Ectodermal cell (in vitro differentiated cells): ENCODE data around the gene ZNF84. TPM values are rescaled to one million over a fixed set of nuclear protein-coding genes. Genes with fewer than 3 reads are reported as not detected.

Experiments
- H3K27ac ChIP-seq: 2 replicates; pipeline ENCODE4 v1.7.0; 2013; ENCODE audit warnings: mild to moderate bottlenecking, low read depth, low read length; ENCODE audit not compliant: insufficient read depth, poor library complexity, severe bottlenecking
- H3K27me3 ChIP-seq: 2 replicates; pipeline ENCODE4 v1.7.0; 2013; ENCODE audit warnings: mild to moderate bottlenecking, low read length; ENCODE audit not compliant: insufficient read depth, control insufficient read depth, poor library complexity, severe bottlenecking
- H3K36me3 ChIP-seq: one replicate; pipeline ENCODE4 v1.7.0; 2013; ENCODE audit warnings: low read length; ENCODE audit not compliant: control insufficient read depth, insufficient read depth
- H3K4me1 ChIP-seq: one replicate; pipeline ENCODE4 v1.7.0; 2013; ENCODE audit warnings: low read length; ENCODE audit not compliant: control insufficient read depth, insufficient read depth
- H3K4me3 ChIP-seq: 2 replicates; pipeline ENCODE4 v1.7.0; 2013; ENCODE audit warnings: low read depth, low read length, control low read depth; ENCODE audit not compliant: insufficient read depth
- H3K9me3 ChIP-seq: 2 replicates; pipeline ENCODE4 v1.7.0; 2013; ENCODE audit warnings: mild to moderate bottlenecking, low read length, moderate library complexity; ENCODE audit not compliant: control insufficient read depth
- WGBS, 2 experiments: methylation state at CpG; one replicate each; pipeline ENCODE4 v1.1.7; 2013; ENCODE audit warnings: missing lambda C conversion rate in 2 of 2; 5-methylcytosine and 5-hydroxymethylcytosine counted together
- polyA plus RNA-seq, 4 experiments: library from polyadenylated mRNA; stranded (reverse); fragments of 50-300 nt; gene quantifications; one replicate each; pipeline ENCODE4 v1.2.3, GENCODE V29; 2013

The ZNF84 gene
- 47.5 TPM for polyA plus RNA-seq (2013, experiment 1 of 4)
- polyA plus RNA-seq (2013, experiment 2 of 4), result 54.1 TPM
- polyA plus RNA-seq (2013, experiment 3 of 4), result 33.4 TPM
- polyA plus RNA-seq (2013, experiment 4 of 4), result 37.8 TPM

GRCh38 chr12:133037207-133038005, at the start of gene ZNF84:
TSS of gene ZNF84 (plus strand) at chr12:133037509. CDS start at chr12:133041468, 3,959 bp downstream.
- WGBS, 2 experiments, result 0 to 1% methylated on average over 102 to 103 of the region's 103 CpGs
- Histone ChIP-seq H3K4me3 (peak within 1 kb of the TSS; percentile 75), H3K9me3 (peaks cover 21% of the 10 kb centered on the region), H3K36me3 (peaks cover 36% of the 10 kb centered on the region), H3K4me1 (no peaks in the 10 kb centered on the region), H3K27ac (peak within 1 kb of the TSS; percentile 92), H3K27me3 (no peaks in the 10 kb centered on the region)

GRCh38 chr12:132998741-132999140, 38.6 kb upstream of the ZNF84 start:
- no peaks in the 10 kb centered on the region for H3K27me3 ChIP-seq
- no peaks in the 10 kb centered on the region for H3K4me1 ChIP-seq
- no peak overlapping the region for H3K27ac ChIP-seq
- 46 to 50% methylated on average over 1 of the region's 1 CpG for WGBS, 2 experiments
- peaks cover 16% of the 10 kb centered on the region for H3K9me3 ChIP-seq
- H3K4me3 ChIP-seq, result no peak overlapping the region
- no peaks in the 10 kb centered on the region for H3K36me3 ChIP-seq

GRCh38 chr12:133010657-133011297, 26.5 kb upstream of the ZNF84 start:
- Histone ChIP-seq H3K9me3 (peaks cover 17% of the 10 kb centered on the region), H3K4me3 (no peak overlapping the region), H3K27me3 (no peaks in the 10 kb centered on the region), H3K27ac (no peak overlapping the region), H3K4me1 (no peaks in the 10 kb centered on the region), H3K36me3 (peaks cover 71% of the 10 kb centered on the region)
- WGBS, 2 experiments, result 95 to 98% methylated on average over 5 to 6 of the region's 6 CpGs

- WGBS, 2 experiments, result 94% methylated on average over 2 of the region's 2 CpGs
These were observed 13.7 kb upstream of the ZNF84 start for GRCh38 chr12:133023566-133023965.

GRCh38 chr12:133026996-133027395, 10.3 kb upstream of the ZNF84 start:
- H3K27me3 ChIP-seq, result no peaks in the 10 kb centered on the region
- H3K4me3 ChIP-seq, result no peak overlapping the region
- H3K36me3 ChIP-seq, result no peaks in the 10 kb centered on the region
- no peaks in the 10 kb centered on the region for H3K4me1 ChIP-seq
- H3K9me3 ChIP-seq, result peaks cover 6% of the 10 kb centered on the region
- H3K27ac ChIP-seq, result no peak overlapping the region
- 91 to 93% methylated on average over 7 of the region's 7 CpGs for WGBS, 2 experiments

More at GRCh38 chr12:133023566-133023965, 13.7 kb upstream of the ZNF84 start:
- Histone ChIP-seq H3K27ac (no peak overlapping the region), H3K4me1 (no peaks in the 10 kb centered on the region), H3K4me3 (no peak overlapping the region), H3K36me3 (no peaks in the 10 kb centered on the region), H3K27me3 (no peaks in the 10 kb centered on the region), H3K9me3 (peaks cover 6% of the 10 kb centered on the region)

GRCh38 chr12:133038118-133038709, 905 bp downstream of the ZNF84 start:
- 80 to 100% methylated on average over 1 to 2 of the region's 4 CpGs for WGBS, 2 experiments
- peaks cover 44% of the 10 kb centered on the region for H3K36me3 ChIP-seq
- H3K4me1 ChIP-seq, result no peaks in the 10 kb centered on the region
- peak overlapping the region; percentile 75 for H3K4me3 ChIP-seq
- H3K9me3 ChIP-seq, result peaks cover 19% of the 10 kb centered on the region
- no peaks in the 10 kb centered on the region for H3K27me3 ChIP-seq
- H3K27ac ChIP-seq, result peak overlapping the region; percentile 92

GRCh38 chr12:133046698-133047097, 9.4 kb downstream of the ZNF84 start:
- Histone ChIP-seq H3K9me3 (peaks cover 28% of the 10 kb centered on the region), H3K27me3 (no peaks in the 10 kb centered on the region), H3K36me3 (peaks cover 98% of the 10 kb centered on the region), H3K4me3 (no peak overlapping the region), H3K27ac (no peak overlapping the region), H3K4me1 (no peaks in the 10 kb centered on the region)
- WGBS, 2 experiments, result 87 to 98% methylated on average over 3 of the region's 3 CpGs

GRCh38 chr12:133057446-133057845, 20.1 kb downstream of the ZNF84 start:
- Histone ChIP-seq H3K27me3 (no peaks in the 10 kb centered on the region), H3K4me1 (no peaks in the 10 kb centered on the region), H3K4me3 (no peak overlapping the region), H3K9me3 (peaks cover 38% of the 10 kb centered on the region), H3K27ac (no peak overlapping the region), H3K36me3 (peaks cover 45% of the 10 kb centered on the region)
- WGBS, 2 experiments, result 82 to 98% methylated on average over 2 to 4 of the region's 5 CpGs

GRCh38 chr12:133058203-133059113, 21.1 kb downstream of the ZNF84 start:
- Histone ChIP-seq H3K27ac (no peak overlapping the region), H3K4me3 (no peak overlapping the region), H3K27me3 (no peaks in the 10 kb centered on the region), H3K4me1 (no peaks in the 10 kb centered on the region), H3K36me3 (peaks cover 34% of the 10 kb centered on the region), H3K9me3 (peaks cover 43% of the 10 kb centered on the region)
- 91 to 92% methylated on average over 8 of the region's 8 CpGs for WGBS, 2 experiments
